OCI-LY1 (cell line): Measurements from ENCODE around the gene ANKRD2.

Experiments used
- H2AFZ ChIP-seq: fragments of 200-600 bp; sonication (generic), shearing (Covaris generic); 2 replicates; pipeline ENCODE4 v1.6.0; 2014; ENCODE audit warnings: antibody characterized with exemption, mild to moderate bottlenecking, low read length
- H3F3A ChIP-seq: fragments of 200-600 bp; sonication (generic), shearing (Covaris generic); 2 replicates; pipeline ENCODE4 v1.6.0; 2014; ENCODE audit warnings: mild to moderate bottlenecking, antibody characterized with exemption, low read length, moderate library complexity; ENCODE audit not compliant: insufficient read depth
- H3K27ac ChIP-seq: fragments of 200-600 bp; sonication (generic); 2 replicates; pipeline ENCODE4 v1.5.1; 2014; ENCODE audit warnings: low read length, mixed run types, mild to moderate bottlenecking, low read depth; ENCODE audit not compliant: poor library complexity, severe bottlenecking
- H3K27me3 ChIP-seq: fragments of 200-600 bp; sonication (generic); 2 replicates; pipeline ENCODE4 v1.6.0; 2014; ENCODE audit warnings: antibody characterized with exemption, mild to moderate bottlenecking, low read length, moderate library complexity; ENCODE audit not compliant: insufficient read depth
- H3K36me3 ChIP-seq: fragments of 200-600 bp; sonication (generic); 2 replicates; pipeline ENCODE4 v1.6.1; 2014; ENCODE audit warnings: mild to moderate bottlenecking, antibody characterized with exemption, low read length, moderate library complexity, mixed read lengths; ENCODE audit not compliant: insufficient read depth
- H3K4me1 ChIP-seq: fragments of 200-600 bp; sonication (generic); 2 replicates; pipeline ENCODE4 v1.5.1; 2014; ENCODE audit warnings: mild to moderate bottlenecking, low read length, moderate library complexity; ENCODE audit not compliant: insufficient read depth, severe bottlenecking
- H3K4me2 ChIP-seq: fragments of 200-600 bp; sonication (generic), shearing (Covaris generic); 2 replicates; pipeline ENCODE4 v1.6.1; 2014; ENCODE audit warnings: low read length
- H3K4me3 ChIP-seq: fragments of 200-600 bp; sonication (generic); 2 replicates; pipeline ENCODE4 v1.5.1; 2014; ENCODE audit warnings: low read length, low read depth, mild to moderate bottlenecking, mixed read lengths; ENCODE audit not compliant: poor library complexity, severe bottlenecking
- H3K79me2 ChIP-seq: fragments of 200-600 bp; shearing (Covaris generic); 2 replicates; pipeline ENCODE4 v1.6.1; 2016; ENCODE audit warnings: mixed run types, low read length, mixed read lengths; ENCODE audit not compliant: insufficient read depth
- H3K9ac ChIP-seq: fragments of 200-600 bp; sonication (generic), shearing (Covaris generic); 2 replicates; pipeline ENCODE4 v1.6.1; 2014; ENCODE audit warnings: mild to moderate bottlenecking, low read length, mixed read lengths
- H3K9me2 ChIP-seq: fragments of 200-600 bp; sonication (generic), shearing (Covaris generic); 2 replicates; pipeline ENCODE4 v1.6.1; 2014; ENCODE audit warnings: low read depth, mild to moderate bottlenecking, low read length, mixed read lengths
- H3K9me3 ChIP-seq: fragments of 200-600 bp; shearing (Covaris generic); 2 replicates; pipeline ENCODE4 v1.6.1; 2014; ENCODE audit warnings: low read length, mixed read lengths
- H4K20me1 ChIP-seq: fragments of 200-600 bp; sonication (generic), shearing (Covaris generic); 2 replicates; pipeline ENCODE4 v1.6.0; 2016; ENCODE audit warnings: mild to moderate bottlenecking, low read length; ENCODE audit not compliant: insufficient read depth
- EZH2 ChIP-seq: fragments of 200-600 bp; sonication (generic), shearing (Covaris generic); IDR thresholded peaks from 2 replicates; pipeline ENCODE4 v1.8.0; 2017; ENCODE audit warnings: borderline replicate concordance, mixed run types, mild to moderate bottlenecking, antibody characterized with exemption, low read length, moderate library complexity, mixed read lengths
- TF ChIP-seq, protein P1 (sequence below): fragments of 200-600 bp; sonication (generic), shearing (Covaris generic); IDR thresholded peaks from 2 replicates; pipeline ENCODE4 v1.5.1; 2017; ENCODE audit warnings: mild to moderate bottlenecking, antibody characterized with exemption, low read length, moderate library complexity, mixed read lengths

Gene ANKRD2

DNA sequence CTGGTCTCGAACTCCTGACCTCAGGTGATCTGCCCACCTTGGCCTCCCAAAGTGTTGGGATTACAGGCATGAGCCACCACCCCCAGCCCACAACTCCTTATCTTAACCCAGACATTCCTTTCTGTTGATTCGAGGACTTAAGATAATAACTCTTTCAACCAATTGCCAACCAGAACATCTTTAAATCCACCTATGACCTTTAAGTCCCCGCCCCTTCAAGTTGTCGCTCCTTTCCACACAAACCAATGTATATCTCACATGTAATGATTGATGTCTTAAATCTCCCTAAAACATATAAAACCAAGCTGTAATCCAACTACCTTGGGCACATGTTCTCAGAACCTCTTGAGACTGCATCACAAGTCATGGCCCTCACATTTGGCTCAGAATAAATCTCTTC lies 7.8 kb upstream of the ANKRD2 start:
- H3K27me3 ChIP-seq: no peaks in the 10 kb centered on the region
- H3K9me2 ChIP-seq: no peaks in the 10 kb centered on the region
- no peak overlapping the region for H2AFZ ChIP-seq
- H3K9me3 ChIP-seq: no peaks in the 10 kb centered on the region
- no peak for TF ChIP-seq EZH2
- TF ChIP-seq, protein P1, sequence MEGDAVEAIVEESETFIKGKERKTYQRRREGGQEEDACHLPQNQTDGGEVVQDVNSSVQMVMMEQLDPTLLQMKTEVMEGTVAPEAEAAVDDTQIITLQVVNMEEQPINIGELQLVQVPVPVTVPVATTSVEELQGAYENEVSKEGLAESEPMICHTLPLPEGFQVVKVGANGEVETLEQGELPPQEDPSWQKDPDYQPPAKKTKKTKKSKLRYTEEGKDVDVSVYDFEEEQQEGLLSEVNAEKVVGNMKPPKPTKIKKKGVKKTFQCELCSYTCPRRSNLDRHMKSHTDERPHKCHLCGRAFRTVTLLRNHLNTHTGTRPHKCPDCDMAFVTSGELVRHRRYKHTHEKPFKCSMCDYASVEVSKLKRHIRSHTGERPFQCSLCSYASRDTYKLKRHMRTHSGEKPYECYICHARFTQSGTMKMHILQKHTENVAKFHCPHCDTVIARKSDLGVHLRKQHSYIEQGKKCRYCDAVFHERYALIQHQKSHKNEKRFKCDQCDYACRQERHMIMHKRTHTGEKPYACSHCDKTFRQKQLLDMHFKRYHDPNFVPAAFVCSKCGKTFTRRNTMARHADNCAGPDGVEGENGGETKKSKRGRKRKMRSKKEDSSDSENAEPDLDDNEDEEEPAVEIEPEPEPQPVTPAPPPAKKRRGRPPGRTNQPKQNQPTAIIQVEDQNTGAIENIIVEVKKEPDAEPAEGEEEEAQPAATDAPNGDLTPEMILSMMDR: no peak
- H3K4me2 ChIP-seq: no peak overlapping the region
- H3F3A ChIP-seq: no peaks in the 10 kb centered on the region
- no peak overlapping the region for H3K4me3 ChIP-seq
- no peaks in the 10 kb centered on the region for H4K20me1 ChIP-seq
- H3K79me2 ChIP-seq: no peaks in the 10 kb centered on the region
- no peak overlapping the region for H3K27ac ChIP-seq
- H3K36me3 ChIP-seq: no peaks in the 10 kb centered on the region
- H3K4me1 ChIP-seq: no peaks in the 10 kb centered on the region
- H3K9ac ChIP-seq: no peak overlapping the region

DNA sequence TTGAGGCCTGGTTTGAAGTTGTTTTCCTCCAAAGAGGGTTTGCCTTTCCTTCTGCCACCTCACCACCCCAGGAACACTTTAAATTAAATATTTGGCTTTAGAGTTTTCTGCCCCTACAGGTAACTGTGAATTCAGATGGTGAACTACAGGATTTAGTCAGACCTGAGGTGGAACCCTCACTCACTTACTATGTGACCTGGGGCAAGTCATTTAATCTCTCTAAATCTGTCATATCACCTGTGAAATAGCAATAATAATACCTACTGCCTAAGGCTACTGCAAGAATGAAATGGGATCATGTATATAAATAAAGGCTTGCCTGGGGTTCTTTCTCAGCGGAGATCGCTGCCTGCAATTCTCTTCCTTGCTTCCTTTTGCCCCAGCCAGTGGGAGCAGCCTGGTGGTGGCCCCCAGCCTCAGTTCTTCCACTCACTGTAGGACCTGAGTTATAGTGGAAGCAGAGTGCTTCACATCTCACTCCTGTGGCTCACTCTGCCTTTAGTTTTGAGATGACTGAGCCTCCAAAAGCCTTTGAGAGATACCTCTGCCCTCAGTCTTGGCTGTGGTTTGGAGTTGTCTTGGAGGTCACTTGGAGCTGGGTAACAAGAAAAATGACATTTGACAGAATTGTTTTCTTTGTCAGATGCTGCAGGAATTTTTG lies 6.1 kb upstream of the ANKRD2 start:
- H3K27me3 ChIP-seq: no peaks in the 10 kb centered on the region
- no peaks in the 10 kb centered on the region for H3K9me2 ChIP-seq
- no peaks in the 10 kb centered on the region for H3K36me3 ChIP-seq
- H3K9me3 ChIP-seq: no peaks in the 10 kb centered on the region
- H3K9ac ChIP-seq: no peak overlapping the region
- no peak overlapping the region for H2AFZ ChIP-seq
- no peak overlapping the region for H3K4me3 ChIP-seq
- H3F3A ChIP-seq: no peaks in the 10 kb centered on the region
- no peak for TF ChIP-seq EZH2
- TF ChIP-seq, protein P1: no peak
- H3K4me1 ChIP-seq: no peaks in the 10 kb centered on the region
- H3K27ac ChIP-seq: no peak overlapping the region
- no peaks in the 10 kb centered on the region for H4K20me1 ChIP-seq
- no peak overlapping the region for H3K4me2 ChIP-seq
- H3K79me2 ChIP-seq: no peaks in the 10 kb centered on the region

DNA sequence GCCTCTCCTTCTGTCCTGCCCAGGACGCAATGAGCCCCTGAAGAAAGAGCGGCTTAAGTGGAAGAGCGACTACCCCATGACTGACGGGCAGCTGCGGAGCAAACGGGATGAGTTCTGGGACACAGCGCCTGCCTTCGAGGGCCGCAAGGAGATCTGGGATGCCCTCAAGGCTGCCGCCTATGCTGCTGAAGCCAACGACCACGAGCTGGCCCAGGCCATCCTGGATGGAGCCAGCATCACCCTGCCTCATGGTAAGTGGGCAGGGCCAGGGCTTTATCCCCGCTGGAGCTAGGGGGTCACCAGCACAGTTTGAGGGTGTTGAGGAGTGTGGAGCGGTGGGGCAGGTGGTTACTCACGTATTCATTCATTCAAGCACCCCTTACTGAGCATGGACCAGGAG lies 4.7 kb upstream of the ANKRD2 start:
- Histone ChIP-seq H2AFZ (no peak overlapping the region), H3K4me2 (no peak overlapping the region), H3F3A (no peaks in the 10 kb centered on the region), H3K4me3 (no peak overlapping the region), H3K27ac (no peak overlapping the region), H4K20me1 (no peaks in the 10 kb centered on the region), H3K9ac (no peak overlapping the region), H3K4me1 (no peaks in the 10 kb centered on the region), H3K27me3 (no peaks in the 10 kb centered on the region), H3K9me3 (no peaks in the 10 kb centered on the region), H3K9me2 (no peaks in the 10 kb centered on the region), H3K79me2 (no peaks in the 10 kb centered on the region), H3K36me3 (no peaks in the 10 kb centered on the region)
- TF ChIP-seq, protein P1: no peak
- TF ChIP-seq EZH2: no peak
